ENCODE results near the gene GTSE1. TPM values are rescaled to one million over a fixed set of nuclear protein-coding genes. Genes with fewer than 3 reads are reported as not detected.

GTSE1 gene
- total and polyA plus RNA-seq, 2 donors (not counting 1 experiment from before 2014, with no cell fraction given), result 0.17 to 0.39 TPM

- Mint-ChIP-seq H3K27ac (peak overlapping the region; percentile 11), H3K4me3 (no peak overlapping the region), H3K27me3 (no peaks in the 10 kb centered on the region), H3K9me3 (ENCODE audit: insufficient read depth) (no peaks in the 10 kb centered on the region), H3K4me1 (peaks cover 16% of the 10 kb centered on the region)
- Histone ChIP-seq H3K9me3 (ENCODE audit: control extremely low read depth in 1 of 3, control insufficient read depth in 2 of 3, insufficient read depth in 1 of 3, low read length in 2 of 3) (peaks cover 0 to 17% (median under 1%) of the 10 kb centered on the region in 3 donors), H2AFZ (ENCODE audit: insufficient read depth, low read depth, low read length, poor library complexity, severe bottlenecking) (no peak overlapping the region), H3K36me3 (replicated peaks in 1 of 2; ENCODE audit: control extremely low read depth in 1 of 2, control insufficient read depth in 1 of 2, extremely low read depth in 1 of 2, insufficient read depth in 2 of 2, low read length in 1 of 2) (peaks cover under 1 to 28% of the 10 kb centered on the region in 2 experiments), H3K27me3 (replicated peaks in 1 of 4; ENCODE audit: control extremely low read depth in 1 of 4, control insufficient read depth in 3 of 4, insufficient read depth in 4 of 4, low read length in 3 of 4) (peaks cover 0 to 6% (median 0%) of the 10 kb centered on the region in 4 experiments), H3K4me1 (ENCODE audit: control insufficient read depth in 2 of 2, insufficient read depth in 2 of 2, low read length in 2 of 2) (peaks cover 14 to 60% of the 10 kb centered on the region in 2 donors), H3K79me2 (ENCODE audit: control insufficient read depth, insufficient read depth, low read length) (no peaks in the 10 kb centered on the region), H3K9ac (ENCODE audit: low read length) (no peak overlapping the region), H3K4me2 (replicated peaks; ENCODE audit: low read depth, low read length, poor library complexity, severe bottlenecking) (no peak overlapping the region), H3K4me3 (ENCODE audit: control extremely low read depth in 1 of 5, extremely low read depth in 1 of 5, insufficient read depth in 1 of 5, low read depth in 2 of 5, low read length in 4 of 5) (no peak overlapping the region), H3K27ac (ENCODE audit: low read length in 2 of 2) (no peak overlapping the region), H4K20me1 (ENCODE audit: control insufficient read depth, insufficient read depth, low read length, poor library complexity, severe bottlenecking) (peaks cover 15% of the 10 kb centered on the region)
- WGBS (ENCODE audit: insufficient coverage), result 94% methylated on average over 11 of the region's 15 CpGs
- ATAC-seq (ENCODE audit: low read depth) (no peak), DNase-seq (no peak)
- ChIA-PET POLR2A (no interaction called here), CTCF (interaction anchor here (5.5 kb wide), 1 partner anchor 172 kb away, joined by 142 read pairs; no protein-coding TSS in a partner anchor)
- TF ChIP-seq EZH2 (IDR thresholded peaks at IDR 0.05; ENCODE audit: borderline replicate concordance, insufficient read depth, low read depth, low read length, poor library complexity, severe bottlenecking) (no peak), CTCF (IDR thresholded peaks at IDR 0.05) (no peak)
- intact Hi-C loops (cut with micrococcal nuclease), result no loop called here
These were observed 74.1 kb downstream of the GTSE1 start for GRCh38 chr22:46370584-46371291.

- Histone ChIP-seq H3K36me3 (replicated peaks in 1 of 2; ENCODE audit: control extremely low read depth in 1 of 2, control insufficient read depth in 1 of 2, extremely low read depth in 1 of 2, insufficient read depth in 2 of 2, low read length in 1 of 2) (peaks cover 6 to 38% of the 10 kb centered on the region in 2 experiments), H3K4me2 (replicated peaks; ENCODE audit: low read depth, low read length, poor library complexity, severe bottlenecking) (no peak overlapping the region), H3K9ac (ENCODE audit: low read length) (no peak overlapping the region), H3K4me3 (ENCODE audit: control extremely low read depth in 1 of 5, extremely low read depth in 1 of 5, insufficient read depth in 1 of 5, low read depth in 2 of 5, low read length in 4 of 5) (no peak overlapping the region), H2AFZ (ENCODE audit: insufficient read depth, low read depth, low read length, poor library complexity, severe bottlenecking) (no peak overlapping the region), H3K4me1 (ENCODE audit: control insufficient read depth in 2 of 2, insufficient read depth in 2 of 2, low read length in 2 of 2) (peaks cover 14 to 54% of the 10 kb centered on the region in 2 donors), H3K9me3 (ENCODE audit: control extremely low read depth in 1 of 3, control insufficient read depth in 2 of 3, insufficient read depth in 1 of 3, low read length in 2 of 3) (peaks cover 0 to 21% (median 11%) of the 10 kb centered on the region in 3 donors), H3K27me3 (replicated peaks in 1 of 4; ENCODE audit: control extremely low read depth in 1 of 4, control insufficient read depth in 3 of 4, insufficient read depth in 4 of 4, low read length in 3 of 4) (peaks cover 0 to 6% (median 0%) of the 10 kb centered on the region in 4 experiments), H3K27ac (ENCODE audit: low read length in 2 of 2) (no peak overlapping the region), H3K79me2 (ENCODE audit: control insufficient read depth, insufficient read depth, low read length) (no peaks in the 10 kb centered on the region), H4K20me1 (ENCODE audit: control insufficient read depth, insufficient read depth, low read length, poor library complexity, severe bottlenecking) (peaks cover 9% of the 10 kb centered on the region)
- intact Hi-C loops (cut with micrococcal nuclease), result no loop called here
- WGBS (ENCODE audit: insufficient coverage), result 86% methylated on average over 2 of the region's 2 CpGs
- POLR2A ChIA-PET, result no interaction called here
- peaks cover 2% of the 10 kb centered on the region for H3K9me3 Mint-ChIP-seq (ENCODE audit: insufficient read depth)
- ATAC-seq (ENCODE audit: low read depth), result no peak
- no peak overlapping the region for H3K27ac Mint-ChIP-seq
- no peak overlapping the region for H3K4me3 Mint-ChIP-seq
- CTCF ChIA-PET, result interaction anchor here (5.5 kb wide), 1 partner anchor 171 kb away, joined by 142 read pairs; no protein-coding TSS in a partner anchor
- no peak for DNase-seq
- TF ChIP-seq CTCF (IDR thresholded peaks at IDR 0.05), result no peak
- TF ChIP-seq EZH2 (IDR thresholded peaks at IDR 0.05; ENCODE audit: borderline replicate concordance, insufficient read depth, low read depth, low read length, poor library complexity, severe bottlenecking), result no peak
- peaks cover 16% of the 10 kb centered on the region for H3K4me1 Mint-ChIP-seq
- H3K27me3 Mint-ChIP-seq, result no peaks in the 10 kb centered on the region
These were observed 75.1 kb downstream of the GTSE1 start for GRCh38 chr22:46371623-46372226.

Measured in B cell (primary cell).